CD14-positive monocyte (primary cell): ENCODE measurements around the gene METTL6. TPM values are rescaled to one million over a fixed set of nuclear protein-coding genes. Genes with fewer than 3 reads are reported as not detected.

ENCODE experiments used
- DNase-seq, 3 donors: peaks; one replicate each; pipeline ENCODE4 v3.0.0-alpha.2; 2011 to 2022
- H2AFZ ChIP-seq: 2 replicates; pipeline ENCODE4 v1.6.0; 2012; ENCODE audit warnings: mild to moderate bottlenecking, low read depth, low read length, inconsistent platforms; ENCODE audit not compliant: insufficient read depth, poor library complexity, severe bottlenecking
- H3K27ac ChIP-seq, 2 donors: 1 replicate in 1 of 2; 2 replicates in 1 of 2; pipeline ENCODE4 v1.5.1; 2012 to 2013; ENCODE audit warnings: low read length in 2 of 2, control low read depth in 1 of 2, inconsistent platforms in 1 of 2, low read depth in 1 of 2, mild to moderate bottlenecking in 1 of 2
- H3K27me3 ChIP-seq, 2 donors: one replicate each; pipeline versions ENCODE4 v1.6.0 to v1.6.1; 2011 to 2013; ENCODE audit warnings: low read length in 2 of 2; ENCODE audit not compliant: control insufficient read depth in 2 of 2, insufficient read depth in 2 of 2
- H3K36me3 ChIP-seq, 2 donors: replicated peaks in 1 of 2; 1 replicate in 1 of 2; 2 replicates in 1 of 2; pipeline versions ENCODE4 v1.5.1 to v1.6.1; 2012 to 2013; ENCODE audit warnings: low read length in 2 of 2, control low read depth in 1 of 2, inconsistent platforms in 1 of 2, mild to moderate bottlenecking in 1 of 2; ENCODE audit not compliant: insufficient read depth in 2 of 2, control insufficient read depth in 1 of 2
- H3K4me1 ChIP-seq, 2 donors: 1 replicate in 1 of 2; 2 replicates in 1 of 2; pipeline versions ENCODE4 v1.5.1 to v1.6.1; 2012 to 2013; ENCODE audit warnings: low read length in 2 of 2, control low read depth in 1 of 2, inconsistent platforms in 1 of 2, mild to moderate bottlenecking in 1 of 2, moderate library complexity in 1 of 2; ENCODE audit not compliant: insufficient read depth in 2 of 2, control insufficient read depth in 1 of 2
- H3K4me2 ChIP-seq: replicated peaks from 2 replicates; pipeline ENCODE3; 2012; ENCODE audit warnings: low read length, moderate library complexity, mild to moderate bottlenecking; ENCODE audit not compliant: poor library complexity, severe bottlenecking; ENCODE audit errors: extremely low read depth
- H3K4me3 ChIP-seq, 3 experiments: fragments of 200-600 bp in 1 of 3; sonication (generic) in 1 of 3; replicated peaks in 1 of 3; 1 replicate in 2 of 3; 2 replicates in 1 of 3; pipeline ENCODE4 v1.5.1; 2011 to 2013; ENCODE audit warnings: low read length in 3 of 3, mild to moderate bottlenecking in 3 of 3, control low read depth in 2 of 3, low read depth in 2 of 3, inconsistent platforms in 1 of 3, moderate library complexity in 1 of 3
- H3K79me2 ChIP-seq: 2 replicates; pipeline ENCODE4 v1.6.0; 2012; ENCODE audit warnings: mild to moderate bottlenecking, control low read depth, inconsistent platforms, low read length, moderate library complexity; ENCODE audit not compliant: insufficient read depth
- H3K9ac ChIP-seq: 2 replicates; pipeline ENCODE4 v1.6.0; 2017; ENCODE audit warnings: low read length, mild to moderate bottlenecking; ENCODE audit not compliant: insufficient read depth, poor library complexity, severe bottlenecking
- H3K9me3 ChIP-seq, 2 donors: replicated peaks in 1 of 2; 1 replicate in 1 of 2; 2 replicates in 1 of 2; pipeline versions ENCODE4 v1.5.1 to v1.6.1; 2012 to 2013; ENCODE audit warnings: low read length in 2 of 2, control low read depth in 1 of 2; ENCODE audit not compliant: control insufficient read depth in 1 of 2, insufficient read depth in 1 of 2
- H4K20me1 ChIP-seq: 2 replicates; pipeline ENCODE4 v1.6.0; 2012; ENCODE audit warnings: mild to moderate bottlenecking, low read length, control low read depth, moderate library complexity; ENCODE audit not compliant: insufficient read depth
- H3K27ac Mint-ChIP-seq, 7 donors: one replicate each; pipeline ENCODE4 v1.8.0; 2020; ENCODE audit warnings: mild to moderate bottlenecking in 7 of 7, mixed read lengths in 7 of 7, moderate library complexity in 6 of 7, inconsistent platforms in 2 of 7
- H3K27me3 Mint-ChIP-seq, 3 donors: one replicate each; pipeline ENCODE4 v1.8.0; 2021 to 2022; ENCODE audit warnings: low read depth in 3 of 3, mild to moderate bottlenecking in 3 of 3, mixed read lengths in 3 of 3, moderate library complexity in 3 of 3, inconsistent platforms in 1 of 3
- H3K36me3 Mint-ChIP-seq, 2 donors: one replicate each; pipeline ENCODE4 v1.8.0; 2020; ENCODE audit warnings: mixed read lengths in 2 of 2, inconsistent platforms in 1 of 2, mild to moderate bottlenecking in 1 of 2
- H3K4me1 Mint-ChIP-seq: one replicate; pipeline ENCODE4 v1.8.0; 2020; ENCODE audit warnings: mild to moderate bottlenecking, mixed read lengths
- H3K4me3 Mint-ChIP-seq, 2 donors: one replicate each; pipeline ENCODE4 v1.8.0; 2020; ENCODE audit warnings: mild to moderate bottlenecking in 2 of 2, mixed read lengths in 2 of 2, moderate library complexity in 1 of 2
- H3K9me3 Mint-ChIP-seq, 7 donors: one replicate each; pipeline ENCODE4 v1.8.0; 2020 to 2022; ENCODE audit warnings: mixed read lengths in 7 of 7, mild to moderate bottlenecking in 6 of 7, moderate library complexity in 6 of 7, inconsistent platforms in 2 of 7
- WGBS: methylation state at CpG from one replicate; pipeline ENCODE4 v1.1.5; 2013; ENCODE audit warnings: missing lambda C conversion rate; ENCODE audit not compliant: insufficient coverage; 5-methylcytosine and 5-hydroxymethylcytosine counted together
- intact Hi-C, 2 donors: fragments of 100-400 bp; cut with micrococcal nuclease; formaldehyde crosslinking; loops; one replicate each; pipeline versions ENCODE4 v1.15.0 to v1.15.1; 2023
- polyA plus RNA-seq, 3 donors: library from polyadenylated mRNA; depleted of rRNA in 1 of 3; unstranded in 2 of 3; stranded (reverse) in 1 of 3; fragments of 300-500 nt in 2 of 3; fragments of >200 nt in 1 of 3; fragmentation: Illumina TruSeq in 2 of 3; gene quantifications; 1 replicate in 2 of 3; 2 replicates in 1 of 3; pipeline ENCODE4 v1.2.3, GENCODE V29; 2012 to 2021
- TF ChIP-seq, protein P1 (sequence below): fragments of 200-600 bp; IDR thresholded peaks from one replicate; pipeline ENCODE4 v1.8.0; 2022; ENCODE audit warnings: antibody characterized with exemption, mild to moderate bottlenecking

The METTL6 gene
- polyA plus RNA-seq, 3 donors, result 4.4 to 15.1 (median 9.1) TPM

DNA sequence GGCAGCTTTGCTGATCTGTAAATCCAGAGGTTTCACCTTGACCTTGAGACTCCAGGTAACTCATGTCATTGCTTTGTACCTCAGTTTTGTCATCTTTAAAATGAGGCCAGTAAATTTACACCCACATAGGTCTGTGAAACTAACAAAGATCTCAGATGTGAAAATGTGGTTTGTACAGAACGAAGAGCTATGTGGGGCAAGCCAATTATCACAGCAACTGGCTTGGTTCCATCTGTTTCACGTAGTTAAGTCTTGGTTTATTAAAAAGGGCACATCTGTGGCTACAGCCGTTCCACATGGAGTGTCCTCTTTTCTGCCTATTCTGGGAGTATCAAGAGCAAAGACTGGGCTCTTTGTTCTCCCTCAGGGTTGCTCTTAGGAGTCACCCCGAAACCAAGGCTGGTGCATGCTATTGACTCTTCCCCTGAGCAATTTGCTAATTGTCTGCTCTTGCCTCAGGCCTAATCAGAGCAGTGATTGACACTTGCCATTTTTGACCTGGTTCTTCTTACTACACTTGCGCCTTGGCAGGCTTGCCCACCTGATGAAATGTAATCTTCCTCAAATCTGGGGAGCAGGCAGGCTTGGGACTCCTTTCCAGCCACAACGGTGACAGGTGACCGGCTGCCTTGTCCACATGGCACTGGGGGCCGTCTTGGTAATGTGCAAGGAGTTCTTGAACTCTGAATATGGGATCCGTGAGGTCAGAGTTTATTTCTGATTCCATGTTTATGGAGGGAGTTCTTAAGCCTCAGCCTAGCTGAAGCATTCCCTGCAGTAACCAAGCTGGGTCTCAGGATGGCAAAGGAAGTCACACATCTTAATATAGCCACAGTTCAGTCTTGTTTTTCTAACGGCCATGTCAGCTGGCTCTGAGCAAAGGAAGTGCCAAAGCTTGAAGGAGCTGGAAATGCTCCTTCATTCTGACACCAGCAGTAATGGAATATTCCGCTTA is 40.2 kb upstream of the METTL6 start:
- H4K20me1 ChIP-seq, result no peaks in the 10 kb centered on the region
- H3K4me2 ChIP-seq, result no peak overlapping the region
- DNase-seq, result no peak
- no peaks in the 10 kb centered on the region for H3K27me3 ChIP-seq
- no peaks in the 10 kb centered on the region for H3K79me2 ChIP-seq
- H3K4me1 ChIP-seq, result no peaks in the 10 kb centered on the region
- Mint-ChIP-seq H3K4me1 (peaks cover 2% of the 10 kb centered on the region), H3K27me3 (peaks cover 0 to 2% (median 0%) of the 10 kb centered on the region in 3 donors), H3K9me3 (peaks cover 0 to 7% (median 2%) of the 10 kb centered on the region in 7 donors), H3K36me3 (no peaks in the 10 kb centered on the region), H3K4me3 (no peak overlapping the region), H3K27ac (peak overlapping the region in 1 of 7 donors; percentile 37)
- no peak overlapping the region for H3K27ac ChIP-seq
- TF ChIP-seq, protein P1, sequence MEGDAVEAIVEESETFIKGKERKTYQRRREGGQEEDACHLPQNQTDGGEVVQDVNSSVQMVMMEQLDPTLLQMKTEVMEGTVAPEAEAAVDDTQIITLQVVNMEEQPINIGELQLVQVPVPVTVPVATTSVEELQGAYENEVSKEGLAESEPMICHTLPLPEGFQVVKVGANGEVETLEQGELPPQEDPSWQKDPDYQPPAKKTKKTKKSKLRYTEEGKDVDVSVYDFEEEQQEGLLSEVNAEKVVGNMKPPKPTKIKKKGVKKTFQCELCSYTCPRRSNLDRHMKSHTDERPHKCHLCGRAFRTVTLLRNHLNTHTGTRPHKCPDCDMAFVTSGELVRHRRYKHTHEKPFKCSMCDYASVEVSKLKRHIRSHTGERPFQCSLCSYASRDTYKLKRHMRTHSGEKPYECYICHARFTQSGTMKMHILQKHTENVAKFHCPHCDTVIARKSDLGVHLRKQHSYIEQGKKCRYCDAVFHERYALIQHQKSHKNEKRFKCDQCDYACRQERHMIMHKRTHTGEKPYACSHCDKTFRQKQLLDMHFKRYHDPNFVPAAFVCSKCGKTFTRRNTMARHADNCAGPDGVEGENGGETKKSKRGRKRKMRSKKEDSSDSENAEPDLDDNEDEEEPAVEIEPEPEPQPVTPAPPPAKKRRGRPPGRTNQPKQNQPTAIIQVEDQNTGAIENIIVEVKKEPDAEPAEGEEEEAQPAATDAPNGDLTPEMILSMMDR, result no peak
- 82% methylated on average over 10 of the region's 11 CpGs for WGBS
- intact Hi-C loops, result no loop called here
- H2AFZ ChIP-seq, result no peak overlapping the region
- no peaks in the 10 kb centered on the region for H3K9me3 ChIP-seq
- no peak overlapping the region for H3K4me3 ChIP-seq
- no peaks in the 10 kb centered on the region for H3K36me3 ChIP-seq
- H3K9ac ChIP-seq, result no peak overlapping the region

DNA sequence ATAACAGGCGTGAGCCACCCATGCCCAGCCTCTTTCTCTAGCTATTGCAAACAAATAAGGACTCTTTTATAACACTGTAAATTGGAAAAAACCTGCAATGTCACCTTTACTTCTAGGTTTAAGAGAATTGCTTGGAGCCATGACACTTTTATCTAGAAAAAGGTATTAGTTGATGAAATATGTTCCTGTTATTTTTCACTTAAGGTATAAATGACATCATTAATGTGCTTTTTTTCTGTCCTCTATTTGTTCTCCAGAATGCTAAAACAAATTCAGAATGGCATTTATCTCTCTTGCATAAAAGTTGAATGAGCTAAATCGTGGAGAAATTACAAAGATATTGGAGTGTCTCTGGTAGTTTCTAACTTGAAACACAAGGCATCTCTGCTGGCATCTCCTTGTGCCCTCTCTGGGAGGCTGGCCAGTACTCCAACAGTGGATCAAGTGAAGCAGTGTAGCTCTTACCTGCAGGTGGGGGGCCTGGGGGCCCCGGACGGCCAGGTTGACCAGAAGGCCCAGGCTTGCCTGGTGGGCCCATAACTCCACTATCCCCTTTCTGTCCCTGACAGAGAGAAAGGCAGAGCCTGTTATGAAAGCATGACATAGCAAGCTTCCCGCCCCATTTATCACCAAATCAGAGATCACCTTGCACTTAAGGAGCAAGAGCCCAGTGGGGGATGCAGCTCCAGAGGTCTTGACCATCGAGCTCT is 38.7 kb upstream of the METTL6 start:
- Mint-ChIP-seq H3K27me3 (peaks cover 0 to 4% (median 0%) of the 10 kb centered on the region in 3 donors), H3K9me3 (peaks cover 0 to 7% (median 2%) of the 10 kb centered on the region in 7 donors), H3K27ac (no peak overlapping the region), H3K36me3 (no peaks in the 10 kb centered on the region), H3K4me3 (no peak overlapping the region), H3K4me1 (peaks cover 9% of the 10 kb centered on the region)
- no peak overlapping the region for H3K9ac ChIP-seq
- 100% methylated on average over 4 of the region's 6 CpGs for WGBS
- H3K27me3 ChIP-seq, result no peaks in the 10 kb centered on the region
- TF ChIP-seq, protein P1, result no peak
- H3K4me3 ChIP-seq, result no peak overlapping the region
- intact Hi-C loops, result no loop called here
- no peaks in the 10 kb centered on the region for H3K9me3 ChIP-seq
- H3K4me2 ChIP-seq, result no peak overlapping the region
- no peaks in the 10 kb centered on the region for H3K36me3 ChIP-seq
- DNase-seq, result no peak
- H3K4me1 ChIP-seq, result peaks cover 6% of the 10 kb centered on the region in 2 donors
- no peak overlapping the region for H2AFZ ChIP-seq
- H3K79me2 ChIP-seq, result no peaks in the 10 kb centered on the region
- H4K20me1 ChIP-seq, result no peaks in the 10 kb centered on the region
- H3K27ac ChIP-seq, result no peak overlapping the region
